Lower lobe of right lung (tissue), 2 donors: ENCODE results near the gene FAM156A. TPM values are rescaled to one million over a fixed set of nuclear protein-coding genes. Genes with fewer than 3 reads are reported as not detected.
"Not testable (repeated sequence)": the region's sequence is repeated elsewhere in the genome, so short reads cannot be mapped to it uniquely, and the experiment has no call there.

ENCODE experiments used
- ATAC-seq, 2 donors: fragments of 200-7000 bp; cut with Tn5 transposase; one replicate each; pipeline ENCODE4 v1.9.1; 2020 to 2022; ENCODE audit warnings: mild to moderate bottlenecking in 2 of 2, moderate library complexity in 2 of 2
- DNase-seq: peaks from one replicate; pipeline ENCODE4 v3.0.0-alpha.2; 2020
- H3K27ac ChIP-seq: fragments of 200-600 bp; one replicate; pipeline ENCODE4 v1.8.0; 2022
- H3K27me3 ChIP-seq: fragments of 200-600 bp; one replicate; pipeline ENCODE4 v1.8.0; 2022; ENCODE audit warnings: low read depth
- H3K36me3 ChIP-seq: fragments of 200-600 bp; one replicate; pipeline ENCODE4 v1.8.0; 2022; ENCODE audit warnings: mild to moderate bottlenecking
- H3K4me1 ChIP-seq: fragments of 200-600 bp; one replicate; pipeline ENCODE4 v1.8.0; 2022
- H3K4me3 ChIP-seq: fragments of 200-600 bp; one replicate; pipeline ENCODE4 v1.8.0; 2022; ENCODE audit warnings: mild to moderate bottlenecking
- H3K9me3 ChIP-seq: fragments of 200-600 bp; one replicate; pipeline ENCODE4 v1.8.0; 2022
- intact Hi-C: fragments of 100-400 bp; cut with DNase I; formaldehyde crosslinking; loops from one replicate; pipeline ENCODE4 v1.11.0; 2022
- total RNA-seq: library from RNA; stranded (reverse); fragmentation: NEBNext Ultra II Directional; extraction: Animal tissue kit (Norgen Biotek cat#: 25700); gene quantifications from one replicate; pipeline ENCODE4 v1.2.1, GENCODE V29; 2021
- donor health status: DM: no; HTN: yes; CAD: no; lungs with severe emphysema.

Gene FAM156A
- total RNA-seq, 1 donor from 2014 or later = 20.6 TPM

GRCh38 chrX:52966993-52967738, 8.8 kb upstream of the FAM156A start:
- intact Hi-C loops, H3K27me3 ChIP-seq, ATAC-seq, H3K4me1 ChIP-seq, H3K4me3 ChIP-seq, H3K27ac ChIP-seq, H3K9me3 ChIP-seq, H3K36me3 ChIP-seq, DNase-seq: not testable (repeated sequence)

- DNase-seq, H3K36me3 ChIP-seq, ATAC-seq, intact Hi-C loops, H3K27ac ChIP-seq, H3K9me3 ChIP-seq, H3K27me3 ChIP-seq, H3K4me1 ChIP-seq, H3K4me3 ChIP-seq: not testable (repeated sequence)
Measured at GRCh38 chrX:52958961-52959360, 643 bp upstream of the FAM156A start.

GRCh38 chrX:52949884-52950283, 8.4 kb downstream of the FAM156A start:
- H3K4me1 ChIP-seq, H3K9me3 ChIP-seq, ATAC-seq, intact Hi-C loops, DNase-seq, H3K4me3 ChIP-seq, H3K27me3 ChIP-seq, H3K36me3 ChIP-seq, H3K27ac ChIP-seq: not testable (repeated sequence)

- H3K4me3 ChIP-seq, H3K9me3 ChIP-seq, H3K27ac ChIP-seq, H3K36me3 ChIP-seq, H3K27me3 ChIP-seq, intact Hi-C loops, DNase-seq, H3K4me1 ChIP-seq: not testable (repeated sequence)
- ATAC-seq = peak; percentile 18 to 37
Measured at GRCh38 chrX:52949325-52949724, 9.0 kb downstream of the FAM156A start.

- DNase-seq, ATAC-seq, H3K4me1 ChIP-seq, intact Hi-C loops, H3K27ac ChIP-seq, H3K36me3 ChIP-seq, H3K4me3 ChIP-seq, H3K9me3 ChIP-seq, H3K27me3 ChIP-seq: not testable (repeated sequence)
Measured at GRCh38 chrX:52948265-52948664, 10.1 kb downstream of the FAM156A start.

GRCh38 chrX:52947501-52947900, 10.8 kb downstream of the FAM156A start:
- intact Hi-C loops = not testable (repeated sequence)

GRCh38 chrX:52945838-52946494, 12.4 kb downstream of the FAM156A start:
- H3K27ac ChIP-seq, intact Hi-C loops, H3K9me3 ChIP-seq, H3K4me3 ChIP-seq, H3K27me3 ChIP-seq, H3K4me1 ChIP-seq, DNase-seq, H3K36me3 ChIP-seq: not testable (repeated sequence)
- ATAC-seq = peak in 1 of 2 donors; percentile 56

More at GRCh38 chrX:52947501-52947900, 10.8 kb downstream of the FAM156A start:
- H3K4me1 ChIP-seq, H3K4me3 ChIP-seq, DNase-seq, ATAC-seq, H3K9me3 ChIP-seq, H3K27me3 ChIP-seq, H3K27ac ChIP-seq, H3K36me3 ChIP-seq: not testable (repeated sequence)

- H3K9me3 ChIP-seq, H3K36me3 ChIP-seq, H3K27ac ChIP-seq, H3K27me3 ChIP-seq, intact Hi-C loops, DNase-seq, H3K4me1 ChIP-seq, H3K4me3 ChIP-seq, ATAC-seq: not testable (repeated sequence)
Measured at GRCh38 chrX:52941728-52942127, 16.6 kb downstream of the FAM156A start.

- DNase-seq, H3K4me1 ChIP-seq, ATAC-seq, H3K9me3 ChIP-seq, H3K27me3 ChIP-seq, intact Hi-C loops, H3K27ac ChIP-seq, H3K4me3 ChIP-seq, H3K36me3 ChIP-seq: not testable (repeated sequence)
Measured at GRCh38 chrX:52940704-52941103, 17.6 kb downstream of the FAM156A start.

- DNase-seq, H3K4me1 ChIP-seq, H3K27me3 ChIP-seq, H3K9me3 ChIP-seq, intact Hi-C loops, H3K36me3 ChIP-seq: not testable (repeated sequence)
- Histone ChIP-seq H3K27ac (peak overlapping the region; percentile 95), H3K4me3 (peak overlapping the region; percentile 58)
- ATAC-seq = peak in 1 of 2 donors; percentile 40
Measured at GRCh38 chrX:52935470-52935784, 22.9 kb downstream of the FAM156A start.
